ENCODE data around the gene LFNG. TPM values are rescaled to one million over a fixed set of nuclear protein-coding genes. Genes with fewer than 3 reads are reported as not detected.

Gene LFNG
- total RNA-seq, 4 donors from 2014 or later = 105 to 198 (median 150) TPM

DNA sequence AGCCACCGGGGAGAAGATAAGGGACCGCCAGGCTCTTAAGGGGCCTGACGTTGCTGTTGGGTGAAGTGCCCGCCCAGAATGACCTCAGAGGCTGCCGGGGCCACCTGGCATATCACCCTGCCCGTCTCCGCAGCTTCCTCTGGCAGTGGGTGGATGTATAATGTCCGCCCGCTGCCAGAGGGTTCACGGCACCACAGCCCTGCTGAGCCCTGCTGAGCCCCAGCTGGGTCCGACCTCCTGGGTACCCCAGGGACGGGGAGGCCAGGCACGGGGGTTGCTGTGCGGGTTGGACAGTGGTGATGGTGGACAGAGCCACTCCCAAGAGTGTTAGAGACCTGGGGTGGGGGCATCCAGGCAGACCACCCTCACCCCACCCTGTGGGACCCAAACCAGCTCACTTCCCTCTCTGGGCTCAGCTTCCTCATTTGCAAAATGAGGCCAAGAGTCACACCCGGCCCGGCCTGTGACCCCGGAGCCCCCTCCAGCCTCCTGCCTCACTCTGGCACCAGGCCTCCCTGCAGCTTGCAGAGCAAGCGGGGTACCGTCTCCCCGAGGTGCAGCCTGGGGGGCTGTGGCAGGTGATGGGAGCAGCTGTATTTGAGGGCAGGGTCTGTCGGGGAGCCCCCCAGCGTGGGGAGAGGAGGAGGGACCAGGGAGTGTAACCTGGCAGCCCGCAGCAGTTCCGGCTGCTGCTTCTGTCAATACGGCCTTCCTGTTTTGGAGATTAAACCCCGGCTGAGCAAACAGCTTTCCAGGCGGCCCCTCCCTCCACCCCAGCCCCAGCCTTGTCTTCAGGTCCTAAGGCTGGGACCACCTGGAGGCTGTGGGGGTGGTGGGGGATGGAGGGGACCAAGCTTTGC is 8.4 kb upstream of the LFNG start:
- WGBS = 58% methylated on average over 3 of the region's 27 CpGs
- Histone ChIP-seq H3K27ac (peak overlapping the region; percentile 63), H3K9me3 (no peaks in the 10 kb centered on the region), H3K36me3 (no peaks in the 10 kb centered on the region), H3K27me3 (no peaks in the 10 kb centered on the region), H3K4me1 (peaks cover 53% of the 10 kb centered on the region), H3K4me3 (peak overlapping the region; percentile 21)
- DNase-seq (ENCODE audit: low spot score in 2 of 2) = no peak
- TF ChIP-seq, protein P1, sequence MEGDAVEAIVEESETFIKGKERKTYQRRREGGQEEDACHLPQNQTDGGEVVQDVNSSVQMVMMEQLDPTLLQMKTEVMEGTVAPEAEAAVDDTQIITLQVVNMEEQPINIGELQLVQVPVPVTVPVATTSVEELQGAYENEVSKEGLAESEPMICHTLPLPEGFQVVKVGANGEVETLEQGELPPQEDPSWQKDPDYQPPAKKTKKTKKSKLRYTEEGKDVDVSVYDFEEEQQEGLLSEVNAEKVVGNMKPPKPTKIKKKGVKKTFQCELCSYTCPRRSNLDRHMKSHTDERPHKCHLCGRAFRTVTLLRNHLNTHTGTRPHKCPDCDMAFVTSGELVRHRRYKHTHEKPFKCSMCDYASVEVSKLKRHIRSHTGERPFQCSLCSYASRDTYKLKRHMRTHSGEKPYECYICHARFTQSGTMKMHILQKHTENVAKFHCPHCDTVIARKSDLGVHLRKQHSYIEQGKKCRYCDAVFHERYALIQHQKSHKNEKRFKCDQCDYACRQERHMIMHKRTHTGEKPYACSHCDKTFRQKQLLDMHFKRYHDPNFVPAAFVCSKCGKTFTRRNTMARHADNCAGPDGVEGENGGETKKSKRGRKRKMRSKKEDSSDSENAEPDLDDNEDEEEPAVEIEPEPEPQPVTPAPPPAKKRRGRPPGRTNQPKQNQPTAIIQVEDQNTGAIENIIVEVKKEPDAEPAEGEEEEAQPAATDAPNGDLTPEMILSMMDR (IDR thresholded peaks at IDR 0.05) = no peak
- TF ChIP-seq POLR2AphosphoS5 (IDR thresholded peaks at IDR 0.05) = no peak
- no peak for TF ChIP-seq EP300 (IDR thresholded peaks at IDR 0.05)
- TF ChIP-seq POLR2A (IDR thresholded peaks at IDR 0.05) = no peak

DNA sequence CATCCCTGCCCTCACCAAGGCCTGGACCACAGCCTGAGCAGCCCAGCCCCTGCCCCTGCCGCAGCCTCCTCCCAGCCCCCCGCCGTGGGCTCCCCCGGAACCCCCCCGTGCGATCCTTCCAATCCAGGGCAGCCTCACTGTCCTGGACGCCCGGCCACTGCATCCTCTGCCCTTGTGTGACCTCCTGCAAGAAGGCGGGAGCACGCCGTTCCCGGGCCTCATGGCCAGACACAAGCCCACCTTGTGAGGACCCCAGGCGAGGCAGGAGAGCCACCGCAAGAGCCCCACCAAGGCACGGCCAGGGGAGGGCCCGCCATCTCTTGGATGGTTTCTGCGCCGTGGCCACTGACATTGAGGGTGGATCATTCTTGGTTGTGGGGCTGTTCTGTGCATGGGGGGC is 7.8 kb upstream of the LFNG start:
- DNase-seq (ENCODE audit: low spot score in 2 of 2) = no peak
- Histone ChIP-seq H3K36me3 (no peaks in the 10 kb centered on the region), H3K4me3 (peak overlapping the region; percentile 21), H3K4me1 (peaks cover 53% of the 10 kb centered on the region), H3K27ac (peak overlapping the region; percentile 63), H3K27me3 (no peaks in the 10 kb centered on the region), H3K9me3 (no peaks in the 10 kb centered on the region)
- WGBS = 92% methylated on average over 6 of the region's 18 CpGs
- no peak for TF ChIP-seq EP300 (IDR thresholded peaks at IDR 0.05)
- TF ChIP-seq POLR2A (IDR thresholded peaks at IDR 0.05) = no peak
- TF ChIP-seq, protein P1 (IDR thresholded peaks at IDR 0.05) = no peak
- no peak for TF ChIP-seq POLR2AphosphoS5 (IDR thresholded peaks at IDR 0.05)

DNA sequence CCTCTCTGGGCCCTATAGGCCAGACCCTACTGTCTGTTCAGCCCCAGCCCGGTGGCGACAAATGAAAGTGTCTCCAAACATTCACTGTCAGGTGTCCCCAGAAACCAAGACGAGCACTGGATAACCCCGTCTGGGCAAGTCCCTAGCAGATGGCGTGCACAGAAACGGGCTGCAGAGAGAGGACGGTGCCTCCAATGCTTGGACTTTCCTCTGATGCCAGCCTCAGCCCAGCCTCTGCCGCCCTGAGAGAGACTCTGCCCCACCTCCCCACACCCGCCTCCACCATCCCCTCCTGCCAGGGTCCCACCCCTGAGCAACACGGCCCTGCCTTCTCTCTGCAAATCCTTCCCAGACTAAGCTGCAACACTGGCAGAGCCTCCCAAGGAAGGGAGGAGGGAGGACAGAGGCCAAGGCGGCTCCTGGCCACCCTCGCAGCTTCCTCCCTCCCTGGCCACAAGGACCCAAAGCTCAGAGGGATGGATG is 7.4 kb upstream of the LFNG start:
- DNase-seq (ENCODE audit: low spot score in 2 of 2) = no peak
- Histone ChIP-seq H3K9me3 (no peaks in the 10 kb centered on the region), H3K36me3 (no peaks in the 10 kb centered on the region), H3K4me3 (no peak overlapping the region), H3K27ac (peak overlapping the region; percentile 63), H3K4me1 (peaks cover 53% of the 10 kb centered on the region), H3K27me3 (no peaks in the 10 kb centered on the region)
- 41% methylated on average over 7 of the region's 12 CpGs for WGBS
- no peak for TF ChIP-seq EP300 (IDR thresholded peaks at IDR 0.05)
- TF ChIP-seq, protein P1 (IDR thresholded peaks at IDR 0.05) = no peak
- TF ChIP-seq POLR2AphosphoS5 (IDR thresholded peaks at IDR 0.05) = no peak
- TF ChIP-seq POLR2A (IDR thresholded peaks at IDR 0.05) = no peak

DNA sequence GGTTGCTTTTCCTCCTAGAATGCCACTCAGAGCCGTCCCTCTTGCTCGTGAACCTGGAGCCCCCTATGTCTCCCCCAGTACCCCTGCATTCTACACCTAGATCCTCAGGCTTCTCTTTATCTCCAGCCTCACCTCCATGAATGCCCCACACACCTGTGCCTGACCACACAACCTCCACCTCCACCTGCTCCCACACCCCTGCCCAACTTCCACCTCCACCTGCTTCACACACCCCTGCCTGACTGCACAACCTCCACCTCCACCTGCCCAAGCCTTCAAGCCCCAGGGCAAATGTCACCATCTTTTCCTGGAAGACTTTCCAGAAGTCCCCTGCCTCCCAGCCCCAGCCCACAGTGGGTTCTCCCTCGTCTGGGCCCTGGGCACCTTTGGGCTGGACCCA is 6.9 kb upstream of the LFNG start:
- TF ChIP-seq, protein P1 (IDR thresholded peaks at IDR 0.05) = no peak
- no peak for TF ChIP-seq EP300 (IDR thresholded peaks at IDR 0.05)
- TF ChIP-seq POLR2A (IDR thresholded peaks at IDR 0.05) = no peak
- WGBS = 70% methylated on average over 3 of the region's 3 CpGs
- DNase-seq (ENCODE audit: low spot score in 2 of 2) = no peak
- no peak overlapping the region for H3K4me3 ChIP-seq
- no peaks in the 10 kb centered on the region for H3K9me3 ChIP-seq
- peaks cover 50% of the 10 kb centered on the region for H3K4me1 ChIP-seq
- no peaks in the 10 kb centered on the region for H3K27me3 ChIP-seq
- no peaks in the 10 kb centered on the region for H3K36me3 ChIP-seq
- H3K27ac ChIP-seq = no peak overlapping the region

DNA sequence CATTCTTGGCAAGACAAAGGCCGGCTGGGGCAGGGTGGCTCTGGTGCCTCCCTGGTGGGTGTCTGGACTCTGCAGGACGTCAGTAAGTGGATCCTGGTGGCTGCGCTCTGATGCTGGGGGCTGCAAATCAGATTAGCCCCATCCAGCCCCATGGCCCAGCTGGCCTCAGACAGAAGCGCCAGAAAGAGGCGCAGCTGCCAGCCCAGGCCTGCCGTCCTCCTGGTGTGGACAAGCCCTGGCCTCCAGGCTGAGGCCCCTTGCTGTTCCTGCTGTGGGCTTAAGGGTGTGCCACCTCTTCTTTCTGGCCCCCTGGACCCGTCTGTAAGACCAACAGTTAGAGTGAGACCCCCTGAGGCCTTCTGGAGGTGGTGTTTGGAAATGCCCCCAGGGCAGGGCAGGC is 5.9 kb upstream of the LFNG start:
- no peaks in the 10 kb centered on the region for H3K36me3 ChIP-seq
- H3K4me3 ChIP-seq = no peak overlapping the region
- H3K9me3 ChIP-seq = no peaks in the 10 kb centered on the region
- TF ChIP-seq, protein P1 (IDR thresholded peaks at IDR 0.05) = no peak
- TF ChIP-seq POLR2A (IDR thresholded peaks at IDR 0.05) (no peak), EP300 (IDR thresholded peaks at IDR 0.05) (no peak), POLR2AphosphoS5 (IDR thresholded peaks at IDR 0.05) (no peak)
- DNase-seq (ENCODE audit: low spot score in 2 of 2) = no peak
- no peaks in the 10 kb centered on the region for H3K27me3 ChIP-seq
- H3K4me1 ChIP-seq = peaks cover 49% of the 10 kb centered on the region
- no peak overlapping the region for H3K27ac ChIP-seq
- WGBS = 100% methylated on average over 1 of the region's 7 CpGs
